Suprapubic skin (tissue), 3 donors: ENCODE results near the gene TEX28.
"Not testable (repeated sequence)": the region's sequence is repeated elsewhere in the genome, so short reads cannot be mapped to it uniquely, and the experiment has no call there.

Experiments
- CTCF ChIP-seq, 2 donors: fragments of 200-600 bp in 1 of 2; fragments of 450-650 bp in 1 of 2; sonication (generic) in 1 of 2; IDR thresholded peaks; one replicate each; pipeline ENCODE4 v1.5.1; 2016 to 2019; ENCODE audit warnings: antibody characterized with exemption in 2 of 2, mild to moderate bottlenecking in 1 of 2, moderate library complexity in 1 of 2
- POLR2A ChIP-seq, 2 donors: fragments of 450-650 bp; IDR thresholded peaks; one replicate each; pipeline ENCODE4 v1.6.1; 2017; ENCODE audit warnings: antibody characterized with exemption in 2 of 2, mild to moderate bottlenecking in 2 of 2, moderate library complexity in 2 of 2

GRCh38 chrX:154226706-154227105 lies 68.2 kb downstream of the TEX28 start:
- TF ChIP-seq POLR2A, CTCF (IDR thresholded peaks at IDR 0.05): not testable (repeated sequence)
